IMR-90 (cell line): ENCODE measurements around the gene COLEC12. TPM values are rescaled to one million over a fixed set of nuclear protein-coding genes. Genes with fewer than 3 reads are reported as not detected.

Source experiments
- ATAC-seq: fragments of 200-7000 bp; cut with Tn5 transposase; 2 replicates; pipeline ENCODE4 v1.9.1; 2020; ENCODE audit warnings: low read depth, mild to moderate bottlenecking, moderate library complexity
- BruUV-seq: library from RNA; stranded (reverse); fragments of 400-500 nt; replicated peaks from 2 replicates; lab custom pipeline; 2021; lab: Mats Ljungman, UMichigan
- CTCF ChIA-PET: fragments of 300-600 bp; formaldehyde crosslinking; extraction: SDS; loops from one replicate; lab custom pipeline; 2021; ENCODE audit warnings: antibody characterized with exemption; lab: Yijun Ruan, JAX
- POLR2A ChIA-PET: fragments of 300-600 bp; sonication (Branson Sonifier 250); formaldehyde crosslinking; loops from one replicate; lab custom pipeline; 2022; ENCODE audit warnings: antibody characterized with exemption; ENCODE audit not compliant: unreplicated experiment; lab: Charles Lee
- DNase-seq: peaks from one replicate; pipeline ENCODE4 v3.0.0; 2013
- H2AFZ ChIP-seq: replicated peaks from 2 replicates; pipeline ENCODE3; 2013; ENCODE audit warnings: low read length, mild to moderate bottlenecking; ENCODE audit not compliant: poor library complexity
- H2AK5ac ChIP-seq: 2 replicates; pipeline ENCODE4 v1.6.1; 2013; ENCODE audit warnings: low read depth, low read length, inconsistent platforms
- H2AK9ac ChIP-seq: replicated peaks from 2 replicates; pipeline ENCODE3; 2013; ENCODE audit warnings: mild to moderate bottlenecking, low read depth, low read length, moderate library complexity; ENCODE audit not compliant: poor library complexity
- H2BK120ac ChIP-seq: 2 replicates; pipeline ENCODE4 v1.6.1; 2013; ENCODE audit warnings: low read depth, low read length, inconsistent platforms
- H2BK15ac ChIP-seq: 3 replicates; pipeline ENCODE4 v1.6.1; 2013; ENCODE audit warnings: low read depth, low read length, inconsistent platforms
- H2BK20ac ChIP-seq: 2 replicates; pipeline ENCODE4 v1.6.1; 2013; ENCODE audit warnings: low read depth, mild to moderate bottlenecking, inconsistent platforms, low read length, moderate library complexity
- H2BK5ac ChIP-seq: 2 replicates; pipeline ENCODE4 v1.6.1; 2013; ENCODE audit warnings: mild to moderate bottlenecking, low read depth, low read length, inconsistent platforms; ENCODE audit not compliant: poor library complexity, severe bottlenecking
- H3K14ac ChIP-seq: replicated peaks from 2 replicates; pipeline ENCODE4 v1.6.1; 2013; ENCODE audit warnings: low read depth, low read length, inconsistent platforms
- H3K18ac ChIP-seq: 2 replicates; pipeline ENCODE4 v1.6.1; 2013; ENCODE audit warnings: low read depth, low read length, control low read depth
- H3K23ac ChIP-seq: 2 replicates; pipeline ENCODE4 v1.6.1; 2013; ENCODE audit warnings: low read depth, low read length, inconsistent platforms
- H3K27ac ChIP-seq: 2 replicates; pipeline ENCODE4 v1.5.1; 2013; ENCODE audit warnings: mild to moderate bottlenecking, control low read depth, low read length; ENCODE audit not compliant: insufficient read depth
- H3K27me3 ChIP-seq: 2 replicates; pipeline ENCODE4 v1.6.1; 2013; ENCODE audit warnings: low read length; ENCODE audit not compliant: control insufficient read depth, insufficient read depth
- H3K36me3 ChIP-seq: 2 replicates; pipeline ENCODE4 v1.6.1; 2013; ENCODE audit warnings: low read length, mixed read lengths; ENCODE audit not compliant: control insufficient read depth, insufficient read depth
- H3K4ac ChIP-seq: 2 replicates; pipeline ENCODE4 v1.6.1; 2013; ENCODE audit warnings: low read depth, low read length, inconsistent platforms
- H3K4me1 ChIP-seq: 2 replicates; pipeline ENCODE4 v1.6.1; 2013; ENCODE audit warnings: low read length, mixed read lengths; ENCODE audit not compliant: control insufficient read depth, insufficient read depth
- H3K4me2 ChIP-seq: 2 replicates; pipeline ENCODE4 v1.6.1; 2013; ENCODE audit warnings: low read depth, mild to moderate bottlenecking, control low read depth, low read length, moderate library complexity
- H3K4me3 ChIP-seq: 2 replicates; pipeline ENCODE4 v1.5.1; 2013; ENCODE audit warnings: low read depth, mild to moderate bottlenecking, control low read depth, low read length, moderate library complexity; ENCODE audit not compliant: insufficient read depth
- H3K56ac ChIP-seq: 2 replicates; pipeline ENCODE4 v1.6.1; 2013; ENCODE audit warnings: low read length, inconsistent platforms; ENCODE audit not compliant: insufficient read depth; ENCODE audit errors: extremely low read depth
- H3K79me1 ChIP-seq, 2 experiments: 2 replicates each; pipeline ENCODE4 v1.6.1; 2013; ENCODE audit warnings: low read length in 2 of 2, inconsistent platforms in 1 of 2, low read depth in 1 of 2
- H3K9ac ChIP-seq: 2 replicates; pipeline ENCODE4 v1.6.1; 2013; ENCODE audit warnings: low read depth, low read length, control low read depth
- H3K9me1 ChIP-seq: 2 replicates; pipeline ENCODE4 v1.6.1; 2013; ENCODE audit warnings: low read length, inconsistent platforms; ENCODE audit not compliant: insufficient read depth
- H3K9me3 ChIP-seq: 2 replicates; pipeline ENCODE4 v1.6.1; 2013; ENCODE audit warnings: low read length; ENCODE audit not compliant: control insufficient read depth, insufficient read depth
- H4K20me1 ChIP-seq: 2 replicates; pipeline ENCODE4 v1.6.1; 2013; ENCODE audit warnings: low read length, inconsistent platforms; ENCODE audit not compliant: insufficient read depth
- H4K5ac ChIP-seq: 2 replicates; pipeline ENCODE4 v1.6.1; 2013; ENCODE audit warnings: mild to moderate bottlenecking, low read depth, low read length, control low read depth
- H4K8ac ChIP-seq, 2 experiments: 2 replicates each; pipeline ENCODE4 v1.6.1; 2013; ENCODE audit warnings: low read depth in 2 of 2, low read length in 2 of 2, control low read depth in 1 of 2, inconsistent platforms in 1 of 2
- H4K91ac ChIP-seq: 2 replicates; pipeline ENCODE4 v1.6.1; 2013; ENCODE audit warnings: low read depth, low read length, inconsistent platforms; ENCODE audit not compliant: insufficient read depth
- BHLHE40 ChIP-seq: fragments of 150-350 bp; IDR thresholded peaks from 2 replicates; pipeline ENCODE4 v1.6.1; 2016; ENCODE audit warnings: mild to moderate bottlenecking, low read depth, low read length
- CEBPB ChIP-seq: IDR thresholded peaks from 2 replicates; pipeline ENCODE4 v1.6.1; 2012; ENCODE audit warnings: low read depth, low read length, improper control_type of control experiment
- CHD1 ChIP-seq: IDR thresholded peaks from 2 replicates; pipeline ENCODE4 v1.6.1; 2012; ENCODE audit warnings: low read depth, low read length, improper control_type of control experiment
- CTCF ChIP-seq: conservative IDR thresholded peaks from 2 replicates; pipeline ENCODE4 v1.5.1; 2012; ENCODE audit warnings: mild to moderate bottlenecking, low read depth, low read length, improper control_type of control experiment
- ELK1 ChIP-seq: fragments of 150-350 bp; IDR thresholded peaks from 2 replicates; pipeline ENCODE4 v1.6.1; 2016; ENCODE audit warnings: low read depth, mild to moderate bottlenecking, low read length, moderate library complexity, borderline replicate concordance
- FOS ChIP-seq: fragments of 150-350 bp; IDR thresholded peaks from 2 replicates; pipeline ENCODE4 v1.6.1; 2016; ENCODE audit warnings: low read depth, low read length
- MAFK ChIP-seq: IDR thresholded peaks from 2 replicates; pipeline ENCODE4 v1.6.1; 2012; ENCODE audit warnings: low read depth, low read length, improper control_type of control experiment
- MAZ ChIP-seq: IDR thresholded peaks from 2 replicates; pipeline ENCODE4 v1.6.1; 2012; ENCODE audit warnings: low read depth, mild to moderate bottlenecking, low read length, improper control_type of control experiment, moderate library complexity, borderline replicate concordance
- MXI1 ChIP-seq: IDR thresholded peaks from 2 replicates; pipeline ENCODE4 v1.6.1; 2012; ENCODE audit warnings: low read depth, mild to moderate bottlenecking, low read length, moderate library complexity, borderline replicate concordance
- NFE2L2 ChIP-seq: fragments of 150-350 bp; IDR thresholded peaks from 2 replicates; pipeline ENCODE4 v1.6.1; 2016; ENCODE audit warnings: low read depth, mild to moderate bottlenecking, low read length
- POLR2A ChIP-seq: IDR thresholded peaks from 2 replicates; pipeline ENCODE4 v1.6.1; 2012; ENCODE audit warnings: mild to moderate bottlenecking, low read depth, low read length
- RAD21 ChIP-seq: IDR thresholded peaks from 2 replicates; pipeline ENCODE4 v1.6.1; 2012; ENCODE audit warnings: low read length, improper control_type of control experiment
- RCOR1 ChIP-seq: IDR thresholded peaks from 2 replicates; pipeline ENCODE4 v1.6.1; 2012; ENCODE audit warnings: mild to moderate bottlenecking, low read length, improper control_type of control experiment; ENCODE audit not compliant: insufficient replicate concordance
- RFX5 ChIP-seq: IDR thresholded peaks from 2 replicates; pipeline ENCODE4 v1.8.0; 2012; ENCODE audit warnings: low read depth, mild to moderate bottlenecking, low read length, moderate library complexity
- SMC3 ChIP-seq: fragments of 150-350 bp; IDR thresholded peaks from 2 replicates; pipeline ENCODE4 v1.6.1; 2016; ENCODE audit warnings: low read depth, mild to moderate bottlenecking, antibody characterized with exemption, low read length, moderate library complexity
- USF2 ChIP-seq: fragments of 150-350 bp; IDR thresholded peaks from 2 replicates; pipeline ENCODE4 v1.6.1; 2017; ENCODE audit warnings: mild to moderate bottlenecking, antibody characterized with exemption, low read length, low read depth
- WGBS, 2 experiments: methylation state at CpG; one replicate each; pipeline versions ENCODE4 v1.1.5 to v1.1.7; 2013; ENCODE audit warnings: missing lambda C conversion rate in 2 of 2; ENCODE audit not compliant: insufficient read length in 1 of 2; ENCODE audit errors: extremely low coverage in 2 of 2; 5-methylcytosine and 5-hydroxymethylcytosine counted together
- dilution Hi-C: fragments of 300-500 bp; cut with HindIII; formaldehyde crosslinking; loops from one replicate; pipeline ENCODE4 v1.14.3; 2018; ENCODE audit warnings: low sequenced_read_pairs; ENCODE audit not compliant: unreplicated experiment
- in situ Hi-C: fragments of 300-500 bp; cut with MboI; formaldehyde crosslinking; loops from 3 replicates; pipeline ENCODE4 v1.14.3; 2019; ENCODE audit warnings: low sequenced_read_pairs, inconsistent platforms, mixed read lengths
- intact Hi-C: fragments of 100-400 bp; cut with micrococcal nuclease; formaldehyde crosslinking; loops from 2 replicates; pipeline ENCODE4 v1.10.0; 2022
- polyA plus RNA-seq, 3 experiments: library from polyadenylated mRNA; depleted of rRNA; stranded (reverse); fragments of >200 nt; gene quantifications; 2 replicates each; pipeline ENCODE4 v1.2.3, GENCODE V29; 2012; ENCODE audit warnings: low replicate concordance in 1 of 3
- total RNA-seq: library from RNA; depleted of rRNA; stranded (reverse); fragments of >200 nt; gene quantifications from 2 replicates; pipeline ENCODE4 v1.2.3, GENCODE V29; 2012

The COLEC12 gene
- total and polyA plus RNA-seq, 2 of the 4 experiments (the other 2 are of a cell fraction) = 1.0 to 2.3 TPM

- no peak overlapping the region for H2BK120ac ChIP-seq
- no peak overlapping the region for H3K23ac ChIP-seq
Observed at GRCh38 chr18:364256-364826, 136.2 kb downstream of the COLEC12 start.

More at GRCh38 chr18:364256-364826, 136.2 kb downstream of the COLEC12 start:
- in situ Hi-C loops = no loop called here
- H3K4me3 ChIP-seq = no peak overlapping the region
- intact Hi-C loops = no loop called here
- H4K8ac ChIP-seq = no peak overlapping the region
- POLR2A ChIA-PET = no interaction called here
- H4K91ac ChIP-seq = no peak overlapping the region
- dilution Hi-C loops = no loop called here
- H2BK20ac ChIP-seq = peak overlapping the region; percentile 55; the same call in 1 of the 2 replicates
- H3K18ac ChIP-seq = no peak overlapping the region
- H2BK15ac ChIP-seq = no peak overlapping the region
- no peak overlapping the region for H4K5ac ChIP-seq
- H3K56ac ChIP-seq = no peak overlapping the region
- no CpG with 5 or more reads among the region's 2 CpGs for WGBS, 2 experiments
- no peak overlapping the region for H3K4ac ChIP-seq
- H3K4me1 ChIP-seq = no peaks in the 10 kb centered on the region
- no peak overlapping the region for H2AK9ac ChIP-seq
- CTCF ChIA-PET = interaction anchor here (0.6 kb wide), 1 partner anchor 160 kb away, joined by 3 read pairs; no protein-coding TSS in a partner anchor
- no peak for ATAC-seq
- peaks cover 2% of the 10 kb centered on the region; the same call in 1 of the 2 replicates for H3K9me1 ChIP-seq
- H3K36me3 ChIP-seq = no peaks in the 10 kb centered on the region
- no TSS peak for BruUV-seq
- H3K27ac ChIP-seq = no peak overlapping the region
- no peaks in the 10 kb centered on the region for H3K9me3 ChIP-seq
- TF ChIP-seq RCOR1 (no peak), MAZ (no peak), CTCF (no peak), RAD21 (no peak), BHLHE40 (no peak), NFE2L2 (no peak), POLR2A (no peak), CEBPB (no peak), ELK1 (no peak), RFX5 (no peak), FOS (no peak), USF2 (no peak), CHD1 (no peak), MXI1 (no peak), MAFK (no peak), SMC3 (no peak)
- H3K14ac ChIP-seq = no peak overlapping the region
- H3K79me1 ChIP-seq = no peaks in the 10 kb centered on the region
- no peak overlapping the region for H3K9ac ChIP-seq
- no peak overlapping the region for H2BK5ac ChIP-seq
- H3K4me2 ChIP-seq = no peak overlapping the region
- no peaks in the 10 kb centered on the region for H4K20me1 ChIP-seq
- H3K27me3 ChIP-seq = peaks cover 15% of the 10 kb centered on the region
- no peak overlapping the region for H2AFZ ChIP-seq
- DNase-seq = no peak
- no peak overlapping the region for H2AK5ac ChIP-seq
